PC-9 (cell line): Measurements from ENCODE around the gene NCOA3.

Experiments used
- CTCF ChIP-seq: fragments of 200-600 bp; sonication (generic); conservative IDR thresholded peaks from 2 replicates; pipeline ENCODE4 v1.6.1; 2017; ENCODE audit warnings: mixed run types, antibody characterized with exemption, mild to moderate bottlenecking, moderate library complexity
- EZH2 ChIP-seq: fragments of 200-600 bp; sonication (generic); IDR thresholded peaks from 2 replicates; pipeline ENCODE4 v1.8.0; 2017; ENCODE audit warnings: antibody characterized with exemption, low read depth

GRCh38 chr20:47540443-47541354 lies 39.0 kb downstream of the NCOA3 start:
- TF ChIP-seq CTCF = no peak
- TF ChIP-seq EZH2 = no peak
